GM21423 (cell line): ENCODE results near the gene PLAGL2.
"Not testable (repeated sequence)": the region's sequence is repeated elsewhere in the genome, so short reads cannot be mapped to it uniquely, and the experiment has no call there.

ENCODE experiments used
- ATAC-seq: cut with Tn5 transposase; IDR thresholded peaks from one replicate; pipeline ENCODE4 v1.9.1; 2021; ENCODE audit warnings: mild to moderate bottlenecking, moderate library complexity; ENCODE audit not compliant: unreplicated experiment

Gene PLAGL2

DNA sequence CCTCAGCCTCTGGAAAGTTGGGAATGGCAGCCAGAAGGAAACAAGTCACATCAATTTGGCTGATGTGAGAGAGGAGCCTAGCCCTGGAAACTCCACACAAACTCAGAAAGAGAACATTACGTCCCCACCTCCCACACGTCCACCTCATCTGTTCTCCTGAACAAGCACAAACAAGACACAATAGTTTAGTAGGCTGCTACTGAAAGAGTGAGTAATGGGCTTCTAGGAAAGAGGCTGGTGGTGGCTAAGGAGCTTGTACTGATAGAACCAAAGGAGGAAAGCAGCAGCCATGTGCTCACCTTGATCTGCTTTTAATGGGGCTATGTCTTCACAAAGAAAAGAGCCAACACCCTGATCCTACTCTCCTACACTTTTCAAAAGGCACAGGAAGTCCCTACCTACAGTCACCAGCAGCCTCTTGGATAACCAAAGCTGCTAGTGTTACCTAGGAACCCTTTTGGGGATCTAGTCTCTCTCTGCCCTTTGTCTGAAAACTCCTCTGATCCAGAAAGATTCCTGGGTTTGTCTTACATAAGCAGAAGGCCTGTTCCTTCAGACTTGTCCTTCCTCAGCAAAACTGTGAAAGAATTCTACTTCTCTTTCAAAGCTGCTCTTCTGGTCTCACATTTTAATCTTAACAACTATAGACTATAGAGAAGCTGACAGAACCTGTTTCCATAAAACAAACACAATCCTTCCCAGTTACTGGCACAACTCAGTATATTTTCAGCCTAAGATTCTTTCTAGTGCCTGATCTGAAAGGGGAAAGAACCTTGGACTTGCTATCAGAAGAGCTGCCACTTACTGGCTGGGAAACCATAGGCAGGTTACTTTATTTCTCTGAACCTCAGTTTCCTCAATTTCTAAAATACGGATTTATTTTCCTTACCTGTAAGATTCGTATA, 3.1 kb downstream of the PLAGL2 start:
- no peak for ATAC-seq

GRCh38 chr20:32203356-32204204, 4.0 kb downstream of the PLAGL2 start:
- ATAC-seq = no peak

DNA sequence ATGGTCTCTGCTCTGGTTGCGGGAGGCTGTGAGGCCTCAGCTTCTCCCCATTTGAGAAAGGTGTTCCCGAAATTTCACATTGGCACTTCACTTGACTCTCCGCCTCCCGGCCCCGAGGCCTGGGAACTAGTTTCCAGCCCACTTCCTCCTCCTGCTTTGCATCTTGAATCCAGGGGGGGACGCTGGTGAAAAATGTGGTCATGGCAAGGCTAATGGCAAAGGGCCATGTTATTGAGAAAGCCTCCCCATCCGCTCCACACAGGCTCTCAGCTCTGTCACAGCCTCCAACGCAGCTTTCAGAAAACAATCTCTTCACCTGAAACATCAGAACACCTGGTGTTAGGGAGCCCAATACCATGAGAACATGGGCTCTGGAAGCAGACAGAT, 5.6 kb downstream of the PLAGL2 start:
- ATAC-seq = no peak

DNA sequence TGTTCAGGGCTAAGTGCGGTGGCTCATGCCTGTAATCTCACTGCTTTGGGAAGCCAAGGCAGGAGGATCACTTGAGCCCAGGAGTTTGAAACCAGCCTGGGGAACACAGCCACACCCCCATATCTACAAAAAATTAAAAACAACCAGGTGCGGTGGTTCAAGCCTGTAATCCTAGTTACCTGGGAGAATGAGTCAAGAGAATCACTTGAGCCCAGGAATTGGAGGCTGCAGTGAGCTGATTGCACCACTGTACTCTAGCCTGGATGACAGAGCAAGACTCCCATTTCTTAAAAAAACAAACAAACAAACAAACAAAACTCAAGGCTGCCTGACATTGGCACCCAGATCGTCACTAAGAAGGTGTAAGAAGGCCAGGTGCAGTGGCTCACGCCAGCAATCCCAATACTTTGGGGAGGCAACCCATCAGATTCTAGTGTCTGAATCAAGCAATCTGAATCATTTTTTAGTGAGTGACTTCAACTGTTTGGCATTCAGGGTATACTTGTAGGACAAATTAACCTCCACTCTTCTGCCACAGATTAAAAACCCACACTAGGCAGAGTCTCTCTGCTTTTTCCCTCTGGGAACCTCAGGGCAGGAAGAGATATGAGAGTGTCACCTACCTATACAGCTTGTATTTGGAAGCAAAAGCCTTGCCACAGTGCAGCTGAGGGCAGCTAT, 6.1 kb downstream of the PLAGL2 start:
- no peak for ATAC-seq

DNA sequence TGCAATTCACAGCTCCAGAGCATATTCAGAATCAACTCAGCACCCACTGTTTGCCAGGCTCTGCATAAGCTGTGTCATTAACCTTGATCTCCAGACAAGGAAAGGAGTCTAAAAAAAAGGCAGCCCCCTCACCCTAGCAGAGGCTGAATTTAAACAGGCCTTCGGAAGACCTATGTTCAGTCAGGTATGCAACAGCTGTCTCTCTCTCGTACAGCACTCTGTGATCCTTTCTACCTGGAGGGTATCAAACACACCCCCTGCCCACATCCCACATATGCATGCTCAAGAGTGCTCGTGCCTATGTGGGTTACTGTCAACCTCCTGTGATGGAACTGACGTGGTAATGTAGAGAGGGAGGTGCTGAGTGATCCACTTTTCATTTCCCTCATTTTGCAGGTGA, 8.5 kb downstream of the PLAGL2 start:
- ATAC-seq = no peak

DNA sequence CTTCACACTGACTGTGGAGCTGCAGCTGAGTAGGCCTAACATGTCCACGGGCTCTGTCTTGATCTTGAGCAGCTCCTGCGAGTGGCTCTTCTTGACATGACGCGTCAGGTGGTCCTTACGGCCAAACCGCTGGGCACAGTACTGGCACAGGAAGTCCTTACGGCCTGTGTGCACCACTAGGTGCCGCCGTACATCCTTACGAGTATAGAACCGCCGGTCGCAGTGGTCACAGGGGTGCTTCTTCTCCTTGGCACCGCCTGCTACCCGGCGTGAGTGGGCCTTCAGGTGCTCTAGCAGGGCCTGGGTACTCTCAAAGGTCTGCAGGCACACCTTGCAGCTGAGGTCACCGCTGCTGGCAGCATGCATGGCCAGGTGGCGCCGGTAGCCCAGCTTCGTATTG, 10.4 kb downstream of the PLAGL2 start:
- ATAC-seq = not testable (repeated sequence)

GRCh38 chr20:32196613-32197012, 10.9 kb downstream of the PLAGL2 start:
- ATAC-seq = not testable (repeated sequence)

DNA sequence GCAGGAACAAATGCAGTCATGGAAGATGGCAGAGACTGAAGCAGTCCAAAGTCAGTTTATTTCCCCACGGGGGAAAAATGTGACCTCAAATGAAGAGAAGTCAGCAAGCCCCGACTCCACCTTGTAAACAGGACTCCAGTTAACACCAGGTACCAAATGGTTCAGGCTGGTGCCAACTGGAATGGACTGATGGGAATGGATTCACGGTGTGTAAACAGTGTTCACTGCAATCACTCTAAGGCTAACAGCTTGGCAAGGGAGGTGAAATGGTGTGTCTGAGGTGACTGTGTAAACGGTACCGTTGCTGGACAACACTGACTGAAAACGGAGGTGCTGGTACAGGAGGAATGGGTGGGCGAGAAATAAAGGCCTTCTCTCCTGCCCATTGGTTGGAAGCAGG, 12.0 kb downstream of the PLAGL2 start:
- ATAC-seq = no peak

DNA sequence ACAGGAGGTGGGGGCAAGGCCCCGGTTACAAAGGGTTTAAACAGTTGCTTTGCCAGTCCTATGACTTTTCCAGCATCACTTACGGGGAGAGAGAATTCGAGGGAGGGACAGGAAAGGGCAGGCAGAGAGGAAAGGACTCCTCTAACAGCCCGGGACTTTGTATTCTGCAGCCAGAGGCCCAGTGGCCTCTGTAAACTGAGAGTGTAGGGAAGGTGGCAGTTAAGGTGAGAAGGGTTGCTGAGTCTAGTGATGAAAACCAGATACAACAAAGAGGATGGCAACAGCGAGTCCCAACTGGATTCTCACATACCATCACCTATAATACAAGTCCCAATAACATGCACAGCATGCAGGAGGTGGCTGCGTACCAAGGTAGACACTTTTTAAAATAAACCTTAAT, 13.5 kb downstream of the PLAGL2 start:
- no peak for ATAC-seq

GRCh38 chr20:32193336-32193735, 14.2 kb downstream of the PLAGL2 start:
- ATAC-seq = not testable (repeated sequence)

DNA sequence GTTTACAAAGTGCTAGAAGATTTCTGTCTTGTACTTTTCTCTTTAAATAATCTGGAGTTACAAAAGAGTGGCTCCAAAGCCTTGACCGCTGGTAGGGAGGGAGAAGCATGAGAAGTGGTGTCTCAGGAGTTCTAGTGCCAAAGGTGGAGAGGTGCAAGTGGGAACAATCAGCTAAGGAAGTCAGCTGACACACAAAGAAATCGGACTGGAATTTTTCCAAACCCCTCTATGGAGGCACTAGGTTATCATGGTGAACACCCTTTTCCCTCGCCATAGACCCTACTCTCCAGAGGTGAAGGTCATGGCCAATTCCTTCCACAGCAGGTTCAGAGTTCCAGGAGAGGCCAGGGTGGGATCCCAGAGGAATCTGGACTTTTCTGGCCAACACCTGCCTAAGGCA, 14.8 kb downstream of the PLAGL2 start:
- ATAC-seq = no peak

GRCh38 chr20:32191873-32192272, 15.7 kb downstream of the PLAGL2 start:
- no peak for ATAC-seq

DNA sequence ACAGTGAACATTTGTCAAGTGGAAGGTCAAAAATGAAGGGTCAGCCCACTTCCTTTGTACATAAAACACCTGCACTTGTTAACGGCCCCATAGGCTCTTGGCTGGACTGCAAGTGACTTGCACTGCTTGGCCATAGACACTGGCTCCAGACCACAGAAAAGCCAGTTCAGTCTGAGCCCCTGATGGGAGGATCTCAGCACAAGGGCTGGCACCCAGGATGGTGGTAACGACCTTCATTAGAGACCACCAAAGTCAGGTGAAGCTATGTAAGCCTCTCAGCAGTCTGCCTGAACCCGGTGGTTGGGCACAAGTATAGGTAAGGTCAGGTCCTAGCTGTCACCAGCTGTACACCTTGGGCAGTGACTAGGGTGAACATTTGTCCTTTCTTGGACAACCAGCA, 16.1 kb downstream of the PLAGL2 start:
- ATAC-seq = no peak

DNA sequence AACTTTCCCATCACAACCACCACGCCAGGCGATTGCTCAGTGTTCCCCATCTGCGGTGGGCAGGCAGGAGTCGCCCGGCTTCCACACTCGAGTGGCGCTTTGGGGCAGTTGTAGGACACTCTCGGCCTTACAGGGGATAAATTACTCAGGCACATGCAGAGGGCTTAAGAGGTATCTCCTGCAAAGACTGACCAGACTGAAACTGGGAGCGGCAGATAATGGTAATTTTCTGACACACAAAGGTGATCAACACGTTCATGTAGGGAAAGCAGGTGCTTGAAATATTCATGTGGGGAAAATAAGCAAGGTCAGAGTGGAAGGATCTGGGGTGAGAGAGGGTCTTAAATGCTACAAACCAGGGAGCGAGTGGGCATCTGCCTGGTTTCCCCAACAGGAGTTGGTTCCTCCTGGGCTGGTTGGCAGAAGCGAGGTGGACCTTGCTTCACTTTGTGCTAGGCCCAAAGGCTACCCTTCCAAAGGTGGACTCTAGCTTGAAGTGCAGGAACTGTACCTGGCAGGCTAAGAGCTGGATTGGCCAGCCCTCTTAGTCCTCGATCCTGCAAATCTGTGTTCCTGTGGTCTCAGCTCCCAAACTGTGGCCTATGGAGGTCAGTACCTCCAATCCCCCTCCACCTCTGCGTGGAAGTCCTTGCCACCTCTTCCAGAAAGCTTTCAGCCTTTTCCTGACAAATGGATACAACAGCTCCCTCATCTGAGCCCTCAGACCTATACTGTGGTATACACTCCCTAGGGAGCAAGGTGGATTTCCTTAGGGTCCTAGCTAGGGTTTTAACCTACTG, 16.7 kb downstream of the PLAGL2 start:
- no peak for ATAC-seq

DNA sequence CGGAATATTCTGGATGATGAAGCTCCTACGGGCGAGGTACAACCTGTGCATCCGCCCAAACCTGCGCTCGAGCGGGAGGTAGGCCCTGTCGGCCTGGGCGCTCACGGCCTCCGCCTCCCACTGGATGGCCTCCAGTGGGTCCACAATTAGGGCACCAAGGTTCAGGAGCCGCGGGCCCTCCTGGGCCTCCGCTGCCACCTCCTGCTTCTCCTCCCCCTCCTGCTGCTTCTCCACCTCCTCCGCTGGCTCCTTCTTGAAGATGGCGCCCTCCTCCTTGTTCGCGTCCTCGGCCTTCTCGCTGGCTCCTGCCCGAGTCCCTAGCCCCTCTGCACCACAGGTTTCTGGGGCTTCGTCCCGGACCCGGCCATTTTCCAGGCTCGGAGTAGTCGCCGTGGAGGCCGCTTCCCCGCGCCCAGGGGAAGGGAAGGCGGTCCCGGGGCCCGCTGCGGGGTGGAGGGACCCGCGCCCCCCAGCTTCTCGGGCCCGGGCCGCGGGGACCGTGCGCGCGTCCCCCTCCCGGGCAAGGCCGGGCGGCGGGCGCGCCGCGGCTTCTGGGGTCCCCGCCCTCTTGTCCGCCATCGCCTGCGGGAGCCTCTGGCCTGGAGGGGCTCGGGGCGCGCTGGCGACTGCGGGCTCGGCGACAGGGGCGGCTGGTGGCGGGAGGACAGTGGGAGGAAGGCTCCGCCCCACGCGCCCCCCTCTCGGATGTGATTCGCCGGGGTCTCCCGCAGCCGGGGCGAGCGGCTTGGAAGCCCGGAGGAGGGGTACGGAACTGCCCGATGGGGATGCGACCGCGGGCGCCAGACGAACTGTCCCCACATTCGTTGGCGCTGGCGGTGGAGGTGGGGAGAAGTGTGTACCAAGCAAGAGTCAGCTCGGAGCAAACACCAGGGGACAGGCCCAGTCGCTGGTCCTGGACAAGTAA, 17.6 kb downstream of the PLAGL2 start:
- no peak for ATAC-seq

- ATAC-seq = no peak
Measured at GRCh38 chr20:32189123-32189410, 18.5 kb downstream of the PLAGL2 start.

GRCh38 chr20:32188376-32189122, 19.0 kb downstream of the PLAGL2 start:
- ATAC-seq = no peak

DNA sequence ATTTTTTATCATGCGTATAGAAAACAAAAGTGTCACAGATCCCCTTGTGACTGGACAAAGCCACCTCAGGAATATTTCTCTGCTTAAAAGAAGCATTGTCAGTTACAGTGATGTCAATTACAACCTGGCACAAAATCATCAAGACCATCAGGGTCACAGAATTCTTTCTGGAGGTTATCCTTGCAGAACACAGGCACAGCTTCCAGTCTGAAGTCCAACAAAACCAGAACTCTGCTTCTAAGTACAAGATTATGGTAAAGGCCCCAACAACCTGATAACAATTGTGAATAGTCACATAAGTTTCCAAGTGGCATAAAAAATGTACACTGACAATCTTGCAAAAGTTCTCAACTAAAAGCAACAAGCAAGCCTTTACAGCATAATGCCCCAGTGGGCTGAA, 21.0 kb downstream of the PLAGL2 start:
- no peak for ATAC-seq

DNA sequence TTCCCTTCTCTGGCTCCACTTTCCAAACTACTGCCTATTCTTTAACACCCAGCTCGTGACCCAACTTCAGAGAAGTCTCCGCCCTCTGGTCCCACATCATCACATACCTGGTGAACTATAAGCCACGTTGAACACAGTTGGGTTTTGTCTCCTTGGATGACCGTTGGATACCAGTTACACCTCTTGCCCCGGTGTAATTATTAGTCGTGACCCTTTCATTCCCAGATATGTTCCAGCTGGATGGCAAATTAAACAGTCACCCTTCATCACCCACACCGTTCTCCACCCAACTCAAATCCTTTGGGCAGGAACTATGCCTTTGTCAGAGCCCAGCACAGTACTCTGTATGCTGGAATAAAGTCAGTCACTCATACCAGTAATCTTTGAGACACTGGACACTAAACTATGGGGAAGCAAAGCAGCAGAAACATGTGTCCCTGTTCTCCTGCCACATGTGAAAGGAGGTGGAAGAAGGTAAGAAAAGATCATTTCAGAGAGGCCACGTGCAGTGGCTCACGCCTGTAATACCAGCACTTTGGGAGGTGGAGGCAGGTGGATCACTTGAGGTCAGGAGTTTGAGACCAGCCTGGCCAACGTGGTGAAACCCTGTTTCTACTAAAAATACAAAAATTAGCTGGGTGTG, 22.5 kb downstream of the PLAGL2 start:
- no peak for ATAC-seq
